Endothelial cell of umbilical vein (primary cell): ENCODE results near the gene PDPN. TPM values are rescaled to one million over a fixed set of nuclear protein-coding genes. Genes with fewer than 3 reads are reported as not detected.
"Not testable (repeated sequence)": the region's sequence is repeated elsewhere in the genome, so short reads cannot be mapped to it uniquely, and the experiment has no call there.

Experiments
- BruUV-seq: library from RNA; stranded (reverse); fragments of 400-500 nt; replicated peaks from 2 replicates; lab custom pipeline; 2021; lab: Mats Ljungman, UMichigan
- CTCF ChIA-PET: fragments of 300-600, 350-600 bp; sonication (Branson Sonifier 250); formaldehyde crosslinking; loops from one replicate; lab custom pipeline; 2021; ENCODE audit warnings: antibody characterized with exemption, inconsistent platforms; lab: Charles Lee
- POLR2A ChIA-PET: fragments of 300-600, 350-600 bp; sonication (Branson Sonifier 250); formaldehyde crosslinking; loops from one replicate; lab custom pipeline; 2021; ENCODE audit warnings: antibody characterized with exemption, inconsistent platforms; lab: Charles Lee
- DNase-seq: peaks from one replicate; pipeline ENCODE4 v3.0.0-alpha.2; 2011; ENCODE audit warnings: low read depth, low spot score
- FAIRE-seq: peaks from 2 replicates; lab custom pipeline; 2011; peaks lifted over from hg19 to GRCh38; lab: Jason Lieb, UNC
- H2AFZ ChIP-seq: 2 replicates; pipeline ENCODE4 v1.6.0; 2012; ENCODE audit warnings: low read depth, low read length, control low read depth, inconsistent platforms
- H3K27ac ChIP-seq: 2 replicates; pipeline ENCODE4 v1.5.1; 2011; ENCODE audit warnings: low read depth, mild to moderate bottlenecking, control low read depth, low read length, moderate library complexity; ENCODE audit not compliant: insufficient read depth
- H3K27me3 ChIP-seq, 2 experiments: 2 replicates each; pipeline versions ENCODE4 v1.6.0 to v1.6.1; 2011; ENCODE audit warnings: low read length in 2 of 2, mixed read lengths in 1 of 2; ENCODE audit not compliant: control insufficient read depth in 2 of 2, insufficient read depth in 2 of 2
- H3K36me3 ChIP-seq, 2 experiments: 2 replicates in 1 of 2; 3 replicates in 1 of 2; pipeline ENCODE4 v1.5.1; 2011; ENCODE audit warnings: low read length in 2 of 2, mild to moderate bottlenecking in 1 of 2, moderate library complexity in 1 of 2; ENCODE audit not compliant: control insufficient read depth in 2 of 2, insufficient read depth in 2 of 2; ENCODE audit errors: extremely low read depth in 1 of 2
- H3K4me1 ChIP-seq: 3 replicates; pipeline ENCODE4 v1.5.1; 2011; ENCODE audit warnings: mild to moderate bottlenecking, low read length; ENCODE audit not compliant: control insufficient read depth, insufficient read depth; ENCODE audit errors: extremely low read depth
- H3K4me2 ChIP-seq: 2 replicates; pipeline ENCODE4 v1.6.1; 2011; ENCODE audit warnings: low read length, control low read depth, mixed read lengths; ENCODE audit not compliant: insufficient read depth
- H3K4me3 ChIP-seq, 3 experiments: fragments of 200-600 bp in 1 of 3; sonication (generic), shearing (Covaris generic) in 1 of 3; replicated peaks in 1 of 3; 2 replicates each; pipeline ENCODE4 v1.5.1; 2011 to 2016; ENCODE audit warnings: control low read depth in 3 of 3, low read length in 3 of 3, mild to moderate bottlenecking in 2 of 3, inconsistent platforms in 1 of 3, low read depth in 1 of 3, moderate library complexity in 1 of 3; ENCODE audit not compliant: insufficient read depth in 1 of 3
- H3K79me2 ChIP-seq: 2 replicates; pipeline ENCODE4 v1.6.0; 2012; ENCODE audit warnings: low read length, inconsistent platforms; ENCODE audit not compliant: control insufficient read depth, insufficient read depth
- H3K9ac ChIP-seq: replicated peaks from 2 replicates; pipeline ENCODE3; 2011; ENCODE audit warnings: low read length, control low read depth; ENCODE audit not compliant: insufficient read depth; ENCODE audit errors: extremely low read depth
- H3K9me1 ChIP-seq: replicated peaks from 3 replicates; pipeline ENCODE4 v1.6.0; 2011; ENCODE audit warnings: mild to moderate bottlenecking, low read length; ENCODE audit not compliant: control insufficient read depth, insufficient read depth; ENCODE audit errors: extremely low read depth
- H3K9me3 ChIP-seq: replicated peaks from 2 replicates; pipeline ENCODE4 v1.5.1; 2012; ENCODE audit warnings: low read length, inconsistent platforms; ENCODE audit not compliant: control insufficient read depth, insufficient read depth
- H4K20me1 ChIP-seq: replicated peaks from 2 replicates; pipeline ENCODE3; 2011; ENCODE audit warnings: mild to moderate bottlenecking, low read length; ENCODE audit not compliant: control insufficient read depth, insufficient read depth; ENCODE audit errors: extremely low read depth
- FOS ChIP-seq: IDR thresholded peaks from 2 replicates; pipeline ENCODE4 v1.6.1; 2011; ENCODE audit warnings: mild to moderate bottlenecking, low read length, moderate library complexity, borderline replicate concordance; ENCODE audit not compliant: insufficient read depth
- JUN ChIP-seq: IDR thresholded peaks from 2 replicates; pipeline ENCODE4 v1.6.1; 2011; ENCODE audit warnings: borderline replicate concordance, low read depth; ENCODE audit not compliant: insufficient read length, insufficient read depth
- POLR2A ChIP-seq: IDR thresholded peaks from 2 replicates; pipeline ENCODE4 v1.6.1; 2012; ENCODE audit warnings: low read depth, mild to moderate bottlenecking, control low read depth, low read length
- POLR2AphosphoS5 ChIP-seq: IDR thresholded peaks from 2 replicates; pipeline ENCODE4 v1.6.1; 2012; ENCODE audit warnings: low read depth, mild to moderate bottlenecking, control low read depth, low read length, moderate library complexity; ENCODE audit not compliant: insufficient read depth
- dilution Hi-C: fragments of 300-500 bp; cut with MboI; formaldehyde crosslinking; loops from one replicate; pipeline ENCODE4 v1.15.0; 2019; ENCODE audit warnings: low sequenced_read_pairs; ENCODE audit not compliant: extremely low pct_ligation_motif_present
- intact Hi-C: fragments of 100-400 bp; cut with micrococcal nuclease; formaldehyde crosslinking; loops from one replicate; pipeline ENCODE4 v1.10.0; 2022
- polyA plus RNA-seq, 4 experiments: library from polyadenylated mRNA; depleted of rRNA in 3 of 4; stranded (reverse) in 3 of 4; unstranded in 1 of 4; fragments of >200 nt; gene quantifications; 2 replicates each; pipeline versions ENCODE4 v1.2.1 to v1.2.3, GENCODE V29; 2011 to 2012; ENCODE audit warnings: missing spikeins in 1 of 4
- total RNA-seq: library from RNA; stranded (reverse); gene quantifications from 2 replicates; pipeline ENCODE4 v1.2.3, GENCODE V29; 2021
- TF ChIP-seq, protein P1 (sequence below), 2 donors: IDR thresholded peaks; 1 replicate in 1 of 2; 2 replicates in 1 of 2; pipeline ENCODE4 v1.5.1; 2011; ENCODE audit warnings: low read length in 2 of 2, mild to moderate bottlenecking in 2 of 2, moderate library complexity in 2 of 2, control low read depth in 1 of 2, inconsistent platforms in 1 of 2, low read depth in 1 of 2; ENCODE audit not compliant: insufficient read depth in 1 of 2; ENCODE audit errors: extremely low read depth in 1 of 2
- TF ChIP-seq, protein P2 (sequence below): IDR thresholded peaks from 2 replicates; pipeline ENCODE4 v1.6.1; 2011; ENCODE audit not compliant: insufficient read depth, insufficient read length

The PDPN gene
- total and polyA plus RNA-seq, 2 donors (not counting 3 experiments of a cell fraction or from before 2014, with no cell fraction given) = not detected

- H3K4me1 ChIP-seq = no peaks in the 10 kb centered on the region
- TF ChIP-seq FOS = no peak
- TF ChIP-seq POLR2AphosphoS5 = no peak
- no peak for TF ChIP-seq POLR2A
- TF ChIP-seq, protein P1, sequence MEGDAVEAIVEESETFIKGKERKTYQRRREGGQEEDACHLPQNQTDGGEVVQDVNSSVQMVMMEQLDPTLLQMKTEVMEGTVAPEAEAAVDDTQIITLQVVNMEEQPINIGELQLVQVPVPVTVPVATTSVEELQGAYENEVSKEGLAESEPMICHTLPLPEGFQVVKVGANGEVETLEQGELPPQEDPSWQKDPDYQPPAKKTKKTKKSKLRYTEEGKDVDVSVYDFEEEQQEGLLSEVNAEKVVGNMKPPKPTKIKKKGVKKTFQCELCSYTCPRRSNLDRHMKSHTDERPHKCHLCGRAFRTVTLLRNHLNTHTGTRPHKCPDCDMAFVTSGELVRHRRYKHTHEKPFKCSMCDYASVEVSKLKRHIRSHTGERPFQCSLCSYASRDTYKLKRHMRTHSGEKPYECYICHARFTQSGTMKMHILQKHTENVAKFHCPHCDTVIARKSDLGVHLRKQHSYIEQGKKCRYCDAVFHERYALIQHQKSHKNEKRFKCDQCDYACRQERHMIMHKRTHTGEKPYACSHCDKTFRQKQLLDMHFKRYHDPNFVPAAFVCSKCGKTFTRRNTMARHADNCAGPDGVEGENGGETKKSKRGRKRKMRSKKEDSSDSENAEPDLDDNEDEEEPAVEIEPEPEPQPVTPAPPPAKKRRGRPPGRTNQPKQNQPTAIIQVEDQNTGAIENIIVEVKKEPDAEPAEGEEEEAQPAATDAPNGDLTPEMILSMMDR (IDR thresholded peaks at IDR 0.05; ENCODE audit: extremely low read depth in 1 of 2, insufficient read depth in 1 of 2, low read depth in 1 of 2, low read length in 2 of 2) = no peak
- TF ChIP-seq, protein P2, sequence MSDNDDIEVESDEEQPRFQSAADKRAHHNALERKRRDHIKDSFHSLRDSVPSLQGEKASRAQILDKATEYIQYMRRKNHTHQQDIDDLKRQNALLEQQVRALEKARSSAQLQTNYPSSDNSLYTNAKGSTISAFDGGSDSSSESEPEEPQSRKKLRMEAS = no peak
- no peak overlapping the region for H3K4me2 ChIP-seq
- H3K27me3 ChIP-seq = no peaks in the 10 kb centered on the region
- FAIRE-seq = no peak
- H4K20me1 ChIP-seq = no peaks in the 10 kb centered on the region
- H3K9ac ChIP-seq = no peak overlapping the region
- no peak for DNase-seq
- no peak overlapping the region for H3K4me3 ChIP-seq
- intact Hi-C loops = no loop called here
- H3K36me3 ChIP-seq = no peaks in the 10 kb centered on the region
- no peak overlapping the region for H3K27ac ChIP-seq
- ChIA-PET POLR2A (no interaction called here), CTCF (no interaction called here)
- no peaks in the 10 kb centered on the region for H3K9me1 ChIP-seq
- peaks cover 3% of the 10 kb centered on the region for H3K9me3 ChIP-seq
- no peaks in the 10 kb centered on the region for H3K79me2 ChIP-seq
- BruUV-seq = no TSS peak
- H2AFZ ChIP-seq = no peak overlapping the region
- dilution Hi-C loops = no loop called here
Observed at GRCh38 chr1:13556224-13556764, 27.3 kb upstream of the PDPN start.

- Histone ChIP-seq H3K27ac (no peak overlapping the region), H3K4me1 (no peaks in the 10 kb centered on the region), H3K4me2 (no peak overlapping the region), H3K9me1 (no peaks in the 10 kb centered on the region), H2AFZ (no peak overlapping the region), H3K4me3 (no peak overlapping the region), H3K79me2 (no peaks in the 10 kb centered on the region), H3K9ac (no peak overlapping the region), H3K9me3 (peaks cover 3% of the 10 kb centered on the region), H3K27me3 (no peaks in the 10 kb centered on the region), H3K36me3 (no peaks in the 10 kb centered on the region), H4K20me1 (no peaks in the 10 kb centered on the region)
- DNase-seq (no peak), FAIRE-seq (no peak)
- ChIA-PET CTCF (no interaction called here), POLR2A (no interaction called here)
- no TSS peak for BruUV-seq
- dilution Hi-C loops (no loop called here), intact Hi-C loops (no loop called here)
- TF ChIP-seq, protein P2 = no peak
- TF ChIP-seq JUN (no peak), POLR2AphosphoS5 (no peak), FOS (no peak)
Observed at GRCh38 chr1:13560541-13560940, 23.1 kb upstream of the PDPN start.

GRCh38 chr1:13562981-13563380 is 20.7 kb upstream of the PDPN start:
- H3K9me1 ChIP-seq, dilution Hi-C loops, H3K27ac ChIP-seq, intact Hi-C loops, CTCF ChIA-PET, H2AFZ ChIP-seq, DNase-seq, BruUV-seq, H3K4me1 ChIP-seq, H3K9me3 ChIP-seq, FAIRE-seq, H4K20me1 ChIP-seq, POLR2A ChIA-PET, H3K4me3 ChIP-seq, H3K79me2 ChIP-seq, H3K9ac ChIP-seq, H3K36me3 ChIP-seq, H3K27me3 ChIP-seq, H3K4me2 ChIP-seq: not testable (repeated sequence)
